Neural cell (in vitro differentiated cells): ENCODE measurements around the gene DOK5. TPM values are rescaled to one million over a fixed set of nuclear protein-coding genes. Genes with fewer than 3 reads are reported as not detected.

Source experiments
- H2AFZ ChIP-seq: fragments of 200-600, 300-800 bp; sonication (generic), shearing (Covaris generic); 2 replicates; pipeline ENCODE4 v1.6.0; 2014; ENCODE audit warnings: low read depth, mild to moderate bottlenecking, antibody characterized with exemption, low read length, moderate library complexity
- H3F3A ChIP-seq: fragments of 200-600 bp; shearing (Covaris generic); 2 replicates; pipeline ENCODE4 v1.6.1; 2016; ENCODE audit warnings: mild to moderate bottlenecking, moderate library complexity, mixed read lengths, antibody characterized with exemption, low read length; ENCODE audit not compliant: insufficient read depth, poor library complexity, severe bottlenecking
- H3K27ac ChIP-seq: fragments of 200-600, 300-800 bp; sonication (generic), shearing (Covaris generic); 2 replicates; pipeline ENCODE4 v1.5.1; 2014; ENCODE audit warnings: mild to moderate bottlenecking, low read length, moderate library complexity
- H3K27me3 ChIP-seq: fragments of 300-800, 200-600 bp; sonication (generic), shearing (Covaris generic); 2 replicates; pipeline ENCODE4 v1.6.0; 2014; ENCODE audit warnings: mild to moderate bottlenecking, low read depth, low read length, moderate library complexity; ENCODE audit not compliant: insufficient read depth
- H3K36me3 ChIP-seq: fragments of 300-800, 200-600 bp; sonication (generic), shearing (Covaris generic); 2 replicates; pipeline ENCODE4 v1.5.1; 2014; ENCODE audit warnings: mild to moderate bottlenecking, antibody characterized with exemption, low read length, moderate library complexity; ENCODE audit not compliant: insufficient read depth
- H3K4me2 ChIP-seq: fragments of 300-800, 200-600 bp; sonication (generic), shearing (Covaris generic); 2 replicates; pipeline ENCODE4 v1.6.0; 2014; ENCODE audit warnings: mild to moderate bottlenecking, low read length
- H3K4me3 ChIP-seq: fragments of 300-800, 200-600 bp; sonication (generic), shearing (Covaris generic); 2 replicates; pipeline ENCODE4 v1.5.1; 2014; ENCODE audit warnings: mild to moderate bottlenecking, low read length, moderate library complexity
- H3K79me2 ChIP-seq: fragments of 200-600 bp; shearing (Covaris generic); replicated peaks from 2 replicates; pipeline ENCODE4 v1.6.0; 2014; ENCODE audit warnings: mild to moderate bottlenecking, low read length, moderate library complexity; ENCODE audit not compliant: insufficient read depth
- H3K9ac ChIP-seq: fragments of 300-800, 200-600 bp; sonication (generic), shearing (Covaris generic); 2 replicates; pipeline ENCODE4 v1.6.1; 2016; ENCODE audit warnings: mild to moderate bottlenecking, low read length, mixed read lengths
- H3K9me2 ChIP-seq: fragments of 200-600 bp; shearing (Covaris generic); 2 replicates; pipeline ENCODE4 v1.6.1; 2016; ENCODE audit warnings: mild to moderate bottlenecking, low read length, mixed read lengths; ENCODE audit not compliant: insufficient read depth
- H3K9me3 ChIP-seq: fragments of 200-600, 300-800 bp; sonication (generic), shearing (Covaris generic); 2 replicates; pipeline ENCODE4 v1.6.1; 2016; ENCODE audit warnings: mild to moderate bottlenecking, mixed run types, low read length, moderate library complexity, mixed read lengths
- H4K20me1 ChIP-seq: fragments of 200-600 bp; shearing (Covaris generic); 2 replicates; pipeline ENCODE4 v1.6.1; 2016; ENCODE audit warnings: mild to moderate bottlenecking, mixed run types; ENCODE audit not compliant: insufficient read depth
- CTCF ChIP-seq: fragments of 450-650 bp; IDR thresholded peaks from 2 replicates; pipeline ENCODE4 v1.5.1; 2014; ENCODE audit warnings: antibody characterized with exemption, mild to moderate bottlenecking, moderate library complexity; ENCODE audit not compliant: poor library complexity, severe bottlenecking
- EP300 ChIP-seq: fragments of 450-650 bp; conservative IDR thresholded peaks from 2 replicates; pipeline ENCODE4 v1.6.1; 2014; ENCODE audit warnings: antibody characterized with exemption, mild to moderate bottlenecking, moderate library complexity; ENCODE audit not compliant: poor library complexity, severe bottlenecking
- EZH2 ChIP-seq: fragments of 200-600, 300-800 bp; shearing (Covaris generic), sonication (generic); IDR thresholded peaks from 2 replicates; pipeline ENCODE4 v1.6.1; 2014; ENCODE audit warnings: antibody characterized with exemption, low read length, borderline replicate concordance, mild to moderate bottlenecking; ENCODE audit not compliant: insufficient read depth, poor library complexity, severe bottlenecking
- MXI1 ChIP-seq: fragments of 450-650 bp; conservative IDR thresholded peaks from 2 replicates; pipeline ENCODE4 v1.6.1; 2014; ENCODE audit warnings: antibody characterized with exemption, mild to moderate bottlenecking; ENCODE audit not compliant: poor library complexity, severe bottlenecking
- POLR2AphosphoS5 ChIP-seq: IDR thresholded peaks from 2 replicates; pipeline ENCODE4 v1.6.1; 2012
- RAD21 ChIP-seq: fragments of 450-650 bp; conservative IDR thresholded peaks from 2 replicates; pipeline ENCODE4 v1.6.1; 2014; ENCODE audit warnings: antibody characterized with exemption, mild to moderate bottlenecking, moderate library complexity
- REST ChIP-seq: IDR thresholded peaks from 2 replicates; pipeline ENCODE4 v1.6.1; 2012; ENCODE audit warnings: borderline replicate concordance
- SMC3 ChIP-seq: fragments of 450-650 bp; conservative IDR thresholded peaks from 2 replicates; pipeline ENCODE4 v1.6.1; 2014; ENCODE audit warnings: antibody characterized with exemption, mild to moderate bottlenecking, moderate library complexity; ENCODE audit not compliant: poor library complexity
- TAF1 ChIP-seq: IDR thresholded peaks from 2 replicates; pipeline ENCODE4 v1.6.1; 2012; ENCODE audit warnings: low read depth
- polyA plus RNA-seq: library from polyadenylated mRNA; depleted of rRNA; stranded (reverse); fragments of >200 nt; gene quantifications from 2 replicates; pipeline ENCODE4 v1.2.3, GENCODE V29; 2014

DOK5 gene
- polyA plus RNA-seq, 1 donor from 2014 or later = 4.6 TPM

- no peaks in the 10 kb centered on the region for H3K36me3 ChIP-seq
- H3K9me3 ChIP-seq = no peaks in the 10 kb centered on the region
- no peak overlapping the region for H3K27ac ChIP-seq
- H4K20me1 ChIP-seq = no peaks in the 10 kb centered on the region
- no peak overlapping the region for H3K4me3 ChIP-seq
- no peak for TF ChIP-seq RAD21
- TF ChIP-seq POLR2AphosphoS5 = no peak
- no peak for TF ChIP-seq TAF1
- TF ChIP-seq CTCF = no peak
- TF ChIP-seq SMC3 = no peak
- TF ChIP-seq MXI1 = no peak
- no peak for TF ChIP-seq EZH2
- no peak for TF ChIP-seq EP300
- TF ChIP-seq REST = no peak
- no peaks in the 10 kb centered on the region for H3K9me2 ChIP-seq
- no peaks in the 10 kb centered on the region for H3K79me2 ChIP-seq
- H3K9ac ChIP-seq = no peak overlapping the region
- H2AFZ ChIP-seq = no peak overlapping the region
- H3K27me3 ChIP-seq = no peaks in the 10 kb centered on the region
- H3F3A ChIP-seq = no peaks in the 10 kb centered on the region
- no peak overlapping the region for H3K4me2 ChIP-seq
These were observed 11.4 kb upstream of the DOK5 start for GRCh38 chr20:54464003-54464402.

- Histone ChIP-seq H4K20me1 (no peaks in the 10 kb centered on the region), H3F3A (no peaks in the 10 kb centered on the region), H3K9me3 (no peaks in the 10 kb centered on the region), H3K79me2 (no peaks in the 10 kb centered on the region), H3K4me3 (no peak overlapping the region), H3K27ac (no peak overlapping the region), H3K36me3 (no peaks in the 10 kb centered on the region), H3K4me2 (no peak overlapping the region), H3K27me3 (no peaks in the 10 kb centered on the region), H3K9ac (no peak overlapping the region), H2AFZ (no peak overlapping the region), H3K9me2 (no peaks in the 10 kb centered on the region)
- no peak for TF ChIP-seq REST
- TF ChIP-seq POLR2AphosphoS5 = no peak
- TF ChIP-seq CTCF = no peak
- TF ChIP-seq MXI1 = no peak
- TF ChIP-seq SMC3 = no peak
- no peak for TF ChIP-seq RAD21
- TF ChIP-seq EZH2 = no peak
- no peak for TF ChIP-seq TAF1
These were observed 9.3 kb upstream of the DOK5 start for GRCh38 chr20:54466127-54466526.
